Astrocyte of the spinal cord (primary cell): ENCODE measurements around the gene ALG3.

ENCODE experiments used
- DNase-seq: peaks from one replicate; pipeline ENCODE4 v3.0.0; 2011; ENCODE audit warnings: low read depth, low spot score
- H3K4me3 ChIP-seq: 2 replicates; pipeline ENCODE4 v1.5.1; 2011; ENCODE audit warnings: low read depth, mild to moderate bottlenecking, low read length, moderate library complexity
- CTCF ChIP-seq: IDR thresholded peaks from 2 replicates; pipeline ENCODE4 v1.5.1; 2012; ENCODE audit warnings: low read depth, mild to moderate bottlenecking, low read length, inconsistent platforms
- in situ Hi-C: cut with HindIII; loops from 2 replicates; pipeline ENCODE4 v1.10.0; 2017; ENCODE audit warnings: low sequenced_read_pairs

ALG3 gene

GRCh38 chr3:184248454-184249411 is at the start of gene ALG3:
Gene ALG3 (minus strand): TSS chr3:184248962. CDS start chr3:184248940, 22 bp downstream.
- peak within 1 kb of the TSS; percentile 87 for H3K4me3 ChIP-seq
- no peak for TF ChIP-seq CTCF
- DNase-seq: peak; percentile 90
- in situ Hi-C loops: no loop called here

- in situ Hi-C loops: no loop called here
- no peak for DNase-seq
- no peak for TF ChIP-seq CTCF
- no peak overlapping the region for H3K4me3 ChIP-seq
Measured at GRCh38 chr3:184296616-184297015, 47.9 kb upstream of the ALG3 start.

- in situ Hi-C loops: no loop called here
- no peak for TF ChIP-seq CTCF
- no peak for DNase-seq
- no peak overlapping the region for H3K4me3 ChIP-seq
Measured at GRCh38 chr3:184295771-184296170, 47.0 kb upstream of the ALG3 start.

- TF ChIP-seq CTCF: no peak
- no peak for DNase-seq
- in situ Hi-C loops: no loop called here
- no peak overlapping the region for H3K4me3 ChIP-seq
Measured at GRCh38 chr3:184291738-184292445, 43.1 kb upstream of the ALG3 start.

GRCh38 chr3:184291044-184291737 is 42.4 kb upstream of the ALG3 start:
- in situ Hi-C loops: no loop called here
- TF ChIP-seq CTCF: no peak
- no peak for DNase-seq
- H3K4me3 ChIP-seq: no peak overlapping the region

GRCh38 chr3:184290331-184290730 is 41.6 kb upstream of the ALG3 start:
- TF ChIP-seq CTCF: no peak
- no peak overlapping the region for H3K4me3 ChIP-seq
- in situ Hi-C loops: no loop called here

More at GRCh38 chr3:184290331-184290730, 41.6 kb upstream of the ALG3 start:
- DNase-seq: no peak
